NCI-H146 treated with DMSO at 0.1 percent for 48 hours (cell line): Measurements from ENCODE around the gene DNM2.
"Not testable (repeated sequence)": the region's sequence is repeated elsewhere in the genome, so short reads cannot be mapped to it uniquely, and the experiment has no call there.

Source experiments
- DNase-seq: peaks from one replicate; lab custom pipeline; 2025; ENCODE audit not compliant: unreplicated experiment; lab: John Stamatoyannopoulos, UW

DNM2 gene

DNA sequence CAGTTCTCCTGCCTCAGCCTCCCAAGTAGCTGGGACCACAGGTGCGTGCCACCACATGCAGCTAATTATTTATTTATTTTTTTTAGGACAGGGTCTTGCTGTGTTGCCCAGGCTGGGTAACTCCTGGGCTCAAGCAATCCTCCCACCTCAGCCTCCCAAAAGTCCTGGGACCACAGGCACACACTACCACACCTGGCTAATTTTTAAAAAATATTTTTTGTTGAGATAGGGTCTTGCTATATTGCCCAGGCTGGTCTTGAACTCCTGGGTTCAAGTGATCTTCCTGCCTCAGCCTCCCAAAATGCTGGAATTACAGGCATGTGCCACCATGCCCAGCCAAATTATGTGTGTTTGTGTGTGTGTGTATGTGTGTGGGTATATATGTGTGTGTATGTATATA is 139.0 kb downstream of the DNM2 start:
- not testable (repeated sequence) for DNase-seq

DNA sequence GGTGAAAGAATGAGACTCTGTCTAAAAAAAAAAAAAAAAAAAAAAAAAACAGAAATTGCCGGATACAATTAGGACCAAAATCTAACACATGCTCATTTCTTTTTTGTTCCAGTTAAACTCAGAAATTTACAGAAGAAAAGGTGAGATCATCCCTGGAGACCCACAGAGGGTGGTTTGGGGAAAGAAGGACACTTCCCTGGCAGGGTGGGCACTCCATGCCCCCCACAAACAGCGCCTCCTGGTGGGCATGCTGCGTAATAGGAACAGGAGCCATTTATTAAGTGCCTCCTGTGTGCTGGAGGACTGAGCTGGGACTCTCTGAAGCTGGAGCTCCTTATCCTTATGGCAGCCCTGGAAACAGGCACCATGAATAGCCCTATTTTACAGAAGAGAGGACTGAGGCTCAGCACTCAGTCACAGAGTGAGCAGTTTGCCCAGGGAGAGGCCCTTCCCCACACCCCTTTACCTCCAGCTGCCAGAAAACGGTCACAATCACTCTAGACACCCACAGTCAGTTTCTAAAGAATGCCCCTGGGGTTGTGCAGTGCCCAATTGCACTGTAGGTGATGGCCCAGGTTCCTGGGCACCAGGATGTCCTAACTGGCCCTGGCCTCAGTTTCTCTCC is 140.4 kb downstream of the DNM2 start:
- no peak for DNase-seq

DNA sequence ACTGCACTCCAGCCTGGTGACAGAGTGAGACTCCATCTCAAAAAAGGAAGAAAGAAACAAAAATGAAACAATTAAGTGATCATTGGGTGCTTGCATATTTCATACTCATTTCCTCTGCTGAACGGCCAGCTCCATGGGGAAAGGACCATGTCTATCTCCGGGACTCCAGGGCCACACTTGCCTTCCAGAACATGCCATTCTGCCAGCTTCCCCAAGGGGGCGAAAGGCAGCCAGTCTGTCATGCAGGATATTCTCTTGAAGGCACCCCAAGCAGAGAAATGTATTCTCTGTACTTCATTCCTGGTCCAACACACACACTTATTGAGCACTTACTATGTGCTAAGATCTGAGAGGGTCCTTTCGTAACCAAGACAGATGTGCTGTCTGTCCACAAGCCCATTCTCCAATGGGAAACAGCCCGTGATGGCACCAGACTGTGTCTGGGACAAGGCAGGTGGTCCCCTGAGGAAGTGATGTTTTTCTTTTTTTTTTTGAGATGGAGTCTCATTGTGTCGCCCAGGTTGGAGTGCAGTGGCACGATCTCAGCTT is 143.3 kb downstream of the DNM2 start:
- no peak for DNase-seq

GRCh38 chr19:10862561-10863106 is 144.8 kb downstream of the DNM2 start:
- no peak for DNase-seq

DNA sequence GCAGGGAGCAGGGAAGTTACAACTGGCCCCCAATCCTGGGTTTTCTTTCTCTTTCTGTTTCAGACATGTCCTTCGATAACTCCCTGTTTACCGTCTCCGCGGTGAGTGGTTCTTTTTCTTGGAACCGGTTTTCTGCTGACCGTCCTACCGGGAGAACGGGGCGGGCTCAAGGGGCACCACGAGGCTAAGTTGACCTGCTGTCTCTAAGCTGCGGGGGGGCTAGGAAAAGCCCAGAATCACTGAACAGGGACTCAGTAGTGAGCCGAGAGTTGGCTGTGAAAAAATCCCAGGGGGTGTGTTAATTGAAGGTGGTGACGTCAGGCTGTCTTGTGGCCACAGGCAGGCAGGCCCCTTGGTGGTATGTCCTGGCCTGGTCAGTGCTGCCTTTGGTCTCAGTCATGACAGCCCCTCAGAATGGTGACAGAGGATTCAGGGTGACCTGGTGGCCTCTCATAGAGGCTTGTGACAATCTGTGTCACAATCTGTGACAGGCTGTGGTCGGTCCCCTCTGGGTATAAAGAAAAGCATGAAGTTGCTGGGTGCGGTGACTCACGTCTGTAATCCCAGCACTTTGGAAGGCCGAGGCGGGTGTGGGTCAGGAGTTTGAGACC is 145.3 kb downstream of the DNM2 start:
- no peak for DNase-seq

DNA sequence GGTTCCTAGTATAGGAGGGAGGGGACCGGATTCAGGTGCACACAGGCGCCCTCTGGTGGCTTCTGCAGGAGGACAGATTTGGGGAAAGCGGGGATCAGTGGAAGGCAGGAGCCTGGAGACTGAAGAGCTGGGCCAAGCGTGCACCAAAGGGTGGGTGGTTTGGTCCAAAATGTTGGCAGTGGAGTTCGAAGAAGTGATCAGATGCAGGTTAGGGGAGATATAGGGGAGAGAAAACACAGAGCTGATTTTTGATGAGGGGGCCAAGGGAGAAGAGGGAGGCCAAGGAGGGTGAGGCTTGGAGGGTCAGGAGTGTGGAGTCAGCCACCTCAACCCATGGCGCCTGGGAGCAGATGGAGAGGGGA is 146.6 kb downstream of the DNM2 start:
- DNase-seq, result peak; percentile 70

GRCh38 chr19:10866495-10866894 is 148.6 kb downstream of the DNM2 start:
- DNase-seq, result no peak

DNA sequence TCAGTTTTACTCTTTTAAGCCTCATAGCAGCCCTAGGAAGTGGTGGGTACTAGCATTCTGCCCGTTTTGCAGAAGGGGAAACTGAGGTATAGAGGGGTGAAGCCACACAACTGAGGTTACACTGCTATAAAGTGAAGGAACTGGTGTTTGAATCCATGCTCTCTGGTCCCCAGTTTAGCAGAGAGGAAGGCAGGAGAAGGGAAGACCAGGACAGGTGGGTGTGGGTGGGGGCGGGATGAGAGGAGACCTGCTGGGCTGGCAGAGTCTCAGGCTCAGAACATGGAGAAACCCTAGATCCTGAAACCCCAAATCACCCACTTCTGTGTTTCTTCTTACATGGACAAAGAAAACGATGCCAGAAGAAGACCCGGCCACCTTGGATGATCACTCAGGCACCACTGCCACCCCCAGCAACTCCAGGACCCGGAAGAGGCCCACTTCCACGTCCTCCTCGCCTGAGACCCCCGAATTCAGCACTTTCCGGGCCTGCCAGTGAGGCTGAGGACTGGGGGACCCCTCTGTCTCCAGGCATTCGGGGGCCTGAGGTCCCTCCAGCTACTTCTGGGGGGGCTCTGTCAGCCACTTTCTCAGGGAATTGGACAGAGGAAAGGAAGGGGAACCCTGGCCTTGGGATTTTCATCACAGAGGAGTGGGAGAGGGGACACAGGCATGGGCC is 151.1 kb downstream of the DNM2 start:
- no peak for DNase-seq

DNA sequence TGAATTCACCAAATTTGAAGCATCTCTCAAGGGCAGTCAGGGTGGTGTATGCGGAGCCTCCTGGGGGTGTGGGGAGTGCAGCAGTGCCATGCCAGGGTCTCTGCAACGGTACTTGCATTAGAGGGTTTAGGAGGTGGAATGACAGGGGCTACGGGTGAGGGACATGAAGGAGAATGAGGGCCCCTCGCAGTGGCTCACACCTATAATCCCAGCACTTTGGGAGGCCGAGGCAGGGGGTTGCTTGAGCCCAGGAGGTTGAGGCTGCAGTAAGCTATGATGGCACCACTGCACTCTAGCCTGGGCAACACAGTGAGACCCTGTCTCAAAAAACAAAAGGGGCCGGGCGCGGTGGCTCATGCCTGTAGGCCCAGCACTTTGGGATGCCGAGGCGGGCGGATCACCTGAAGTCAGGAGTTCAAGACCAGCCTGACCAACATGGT is 152.0 kb downstream of the DNM2 start:
- DNase-seq, result not testable (repeated sequence)

- DNase-seq, result no peak
Observed at GRCh38 chr19:10870501-10870954, 152.6 kb downstream of the DNM2 start.

DNA sequence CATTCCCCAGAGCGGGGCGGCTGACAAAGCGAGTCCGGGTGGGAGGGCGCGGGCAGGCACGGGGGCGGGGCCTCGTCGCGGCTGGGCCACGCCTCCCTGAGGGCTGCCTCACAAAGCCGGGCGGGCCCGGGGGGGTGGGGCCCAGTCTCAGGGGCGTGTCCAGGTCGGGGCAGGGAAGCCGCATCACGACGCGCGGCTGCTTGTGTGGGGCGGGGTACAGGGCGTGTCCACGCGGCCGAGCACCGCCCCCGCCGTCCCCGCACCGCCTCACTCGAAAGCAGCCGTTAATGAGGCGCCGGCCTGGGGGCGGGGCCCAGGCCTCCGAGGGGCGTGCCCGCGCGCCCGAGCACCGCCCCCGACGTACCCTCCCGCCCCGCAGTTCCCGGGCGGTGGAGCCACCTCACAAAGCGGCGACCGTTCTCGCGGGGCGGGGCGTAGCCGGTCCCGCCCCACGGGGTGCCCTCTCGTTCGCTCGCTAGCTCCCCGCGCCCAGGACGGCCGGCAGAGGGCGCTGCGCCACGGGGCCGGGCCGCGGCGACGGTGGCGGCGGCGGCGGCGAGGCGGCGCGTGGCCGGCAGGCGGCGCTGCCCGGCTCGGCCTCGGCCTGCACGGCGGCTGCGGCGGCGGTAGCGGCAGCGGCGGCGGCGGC is 153.2 kb downstream of the DNM2 start, which contains the start of gene CARM1:
Gene CARM1 (plus strand): TSS at position 599 of the 649 bp plus-strand sequence. CDS start 150 bp downstream, outside the sequence.
- peak; percentile 98 for DNase-seq

- no peak for DNase-seq
Observed at GRCh38 chr19:10871711-10872545, 154.0 kb downstream of the DNM2 start.

DNA sequence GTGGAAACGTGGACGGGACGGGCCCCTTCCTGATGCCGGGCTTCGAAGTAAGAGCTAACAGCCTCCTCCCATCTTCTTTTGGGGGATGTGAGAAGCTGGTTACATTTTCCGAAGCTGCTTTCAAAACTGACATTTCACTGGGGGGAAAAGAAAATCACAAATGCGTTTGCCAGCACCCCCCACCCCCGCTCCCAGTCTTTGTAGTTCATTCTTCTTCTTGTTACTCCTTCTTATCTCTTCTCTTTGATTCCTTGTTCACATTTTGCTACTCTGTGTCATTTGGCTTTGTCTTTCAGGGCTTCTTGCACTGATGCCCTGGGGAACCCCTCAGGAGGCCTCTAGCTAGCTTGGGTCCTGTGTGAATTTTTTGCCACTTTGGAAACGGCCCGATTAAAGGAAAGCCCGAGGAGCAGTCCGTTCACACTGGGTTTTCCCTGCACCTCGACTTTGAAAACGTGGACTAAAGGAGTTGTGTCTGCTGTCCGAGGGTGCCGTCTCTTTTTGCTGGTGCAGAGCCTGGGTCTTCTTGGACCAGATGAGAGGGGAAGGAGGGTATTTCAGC is 154.7 kb downstream of the DNM2 start:
- no peak for DNase-seq

- no peak for DNase-seq
Observed at GRCh38 chr19:10874024-10874423, 156.1 kb downstream of the DNM2 start.

GRCh38 chr19:10876459-10877240 is 158.8 kb downstream of the DNM2 start:
- no peak for DNase-seq

DNA sequence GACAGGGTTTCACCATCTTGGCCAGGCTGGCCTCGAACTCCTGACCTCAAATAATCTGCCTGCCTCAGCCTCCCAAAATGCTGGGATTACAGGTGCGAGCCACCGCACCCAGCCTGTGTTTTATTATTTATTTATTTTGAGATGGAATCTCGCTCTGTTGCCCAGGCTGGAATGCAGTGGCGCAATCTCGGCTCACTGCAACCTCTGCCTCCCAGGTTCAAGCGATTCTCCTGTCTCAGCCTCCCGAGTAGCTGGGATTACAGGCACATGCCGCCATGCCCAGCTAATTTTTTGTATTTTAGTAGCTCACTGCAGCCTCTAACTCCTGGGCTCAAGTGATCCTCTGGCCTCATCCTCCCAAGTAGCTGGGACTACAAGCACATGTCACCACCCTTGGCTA is 159.7 kb downstream of the DNM2 start:
- DNase-seq, result not testable (repeated sequence)

DNA sequence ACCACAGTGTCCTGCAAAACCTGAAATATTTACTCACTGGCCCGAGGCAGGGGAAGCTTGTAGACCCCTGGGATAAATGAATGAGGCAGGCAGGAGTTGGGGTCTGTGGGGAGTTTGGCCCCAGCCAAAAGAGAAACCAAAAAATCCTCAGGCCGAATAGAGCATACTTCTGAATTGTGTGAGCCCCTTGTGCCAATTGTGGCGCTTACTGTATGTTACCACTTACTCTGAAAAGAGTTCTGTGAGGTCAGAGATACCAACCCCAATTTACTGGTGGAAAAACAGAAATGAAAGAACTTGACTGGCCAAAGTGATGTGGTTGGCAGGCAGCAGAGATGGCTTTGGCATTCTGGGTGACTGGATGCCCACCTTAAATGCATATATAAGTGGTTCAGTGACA is 160.4 kb downstream of the DNM2 start:
- no peak for DNase-seq
